Kidney tubule cell (primary cell): ENCODE measurements around the gene WDR86.
A peak's percentile ranks its signal among the peaks of the same experiment; 100 is the strongest.

ENCODE experiments used
- DNase-seq: peaks from one replicate; pipeline ENCODE4 v3.0.0-alpha.2; 2018; ENCODE audit warnings: low spot score

WDR86 gene

DNA sequence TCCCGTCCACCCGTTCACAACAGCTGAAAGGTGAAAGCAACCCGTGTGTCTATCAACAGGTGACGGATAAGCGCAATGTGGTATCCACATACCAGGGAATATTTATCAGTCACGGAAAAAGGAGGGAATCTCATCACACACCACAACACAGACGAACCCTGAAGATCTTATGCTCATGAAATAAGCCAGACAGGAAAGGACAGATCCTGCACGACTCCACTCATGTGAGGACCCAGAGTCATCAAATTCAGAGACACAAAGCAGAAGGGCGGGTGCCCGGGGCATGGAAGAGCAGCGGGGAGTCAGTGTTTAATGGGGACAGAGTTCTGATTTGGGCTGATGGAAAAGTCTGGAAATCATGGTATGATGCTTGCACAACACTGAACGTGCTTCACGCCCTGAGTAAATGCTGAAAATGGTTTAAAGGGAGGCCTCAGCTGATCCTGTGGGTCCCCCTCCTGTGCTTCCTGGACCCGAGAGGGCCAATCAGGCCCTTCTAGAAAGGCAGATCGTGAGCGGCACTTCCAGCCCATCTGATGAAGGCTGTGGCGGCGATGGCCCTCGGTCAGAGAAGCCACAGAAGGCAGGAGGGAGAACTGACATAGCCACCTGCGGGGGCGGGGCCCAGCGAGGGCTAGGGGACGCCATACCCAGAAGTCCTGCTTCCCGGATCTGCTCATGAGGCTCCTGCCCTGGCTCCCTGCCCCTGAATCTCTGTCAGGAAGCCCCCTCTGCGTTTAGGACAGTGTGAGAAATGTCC, 19.1 kb downstream of the WDR86 start:
- DNase-seq, result no peak

DNA sequence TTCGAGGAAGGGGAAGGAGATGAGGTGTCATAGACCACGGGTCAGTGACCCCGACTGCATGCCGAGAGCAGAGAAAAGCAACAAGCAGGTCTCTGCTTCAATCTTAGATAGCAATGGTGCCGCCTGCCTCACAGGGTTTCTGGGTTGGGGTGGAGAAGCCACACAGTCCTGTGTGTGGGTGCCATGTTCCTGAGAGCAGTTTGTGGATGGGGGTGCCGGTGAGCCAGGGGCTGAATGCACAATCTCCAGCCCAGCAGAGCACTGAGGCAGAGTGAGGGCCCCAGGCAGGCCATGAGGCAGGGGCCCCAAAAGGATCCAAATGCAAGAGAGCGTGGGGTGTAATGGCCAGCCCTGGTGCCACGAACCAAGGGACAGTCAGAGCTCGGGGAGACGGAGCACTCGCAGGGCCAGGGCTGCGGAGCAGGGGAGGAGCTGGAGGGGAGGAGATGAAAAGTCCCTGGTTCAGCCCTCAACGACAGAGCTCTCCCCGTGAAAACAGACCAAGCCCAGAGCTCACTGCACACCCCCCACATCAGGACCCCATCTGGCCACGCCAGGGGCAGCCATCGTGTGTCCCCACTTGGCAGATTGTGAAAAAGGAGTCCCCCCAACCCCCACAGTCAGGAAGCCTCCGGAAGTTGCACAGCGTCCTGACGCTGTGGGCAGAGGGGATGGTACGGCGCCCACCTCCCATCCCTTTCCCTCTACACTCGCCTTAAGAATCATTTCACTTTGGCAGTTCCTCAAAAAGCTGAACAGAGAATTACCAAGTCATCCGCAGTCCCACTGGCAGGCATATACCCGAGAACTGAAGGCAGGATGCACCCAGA, 19.9 kb downstream of the WDR86 start:
- no peak for DNase-seq

DNA sequence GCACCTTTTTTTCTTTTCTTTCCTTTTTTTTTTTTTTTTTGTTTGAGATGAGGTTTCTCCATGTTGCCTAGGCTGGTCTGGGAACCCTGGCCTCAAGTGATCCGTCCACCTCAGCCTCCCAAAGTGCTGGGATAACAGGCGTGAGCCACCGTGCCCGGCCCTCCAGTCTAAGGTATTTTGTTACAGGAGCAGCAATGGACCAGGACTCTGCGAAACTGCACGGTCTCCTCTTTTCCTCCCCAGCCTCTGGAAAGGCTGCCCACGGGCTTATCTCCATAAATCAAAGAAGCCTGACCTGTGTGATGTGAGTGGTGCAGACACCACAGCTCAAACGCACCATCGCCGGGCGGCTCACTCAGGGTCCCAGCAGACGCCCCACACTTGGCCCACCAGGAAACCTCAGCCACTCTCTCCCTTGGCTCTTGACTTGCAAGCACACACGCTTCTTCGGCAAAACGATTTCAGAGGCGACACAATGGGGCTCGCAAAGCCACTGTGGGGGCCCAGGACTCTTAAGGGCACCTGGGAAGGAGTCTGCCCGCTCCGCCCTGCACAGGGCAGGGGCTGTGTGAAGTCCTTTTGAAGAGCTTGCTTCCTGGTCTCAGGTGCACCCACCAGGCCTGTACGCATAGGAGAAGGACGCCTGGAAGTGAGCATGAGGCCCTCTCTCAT, 20.6 kb downstream of the WDR86 start:
- no peak for DNase-seq

DNA sequence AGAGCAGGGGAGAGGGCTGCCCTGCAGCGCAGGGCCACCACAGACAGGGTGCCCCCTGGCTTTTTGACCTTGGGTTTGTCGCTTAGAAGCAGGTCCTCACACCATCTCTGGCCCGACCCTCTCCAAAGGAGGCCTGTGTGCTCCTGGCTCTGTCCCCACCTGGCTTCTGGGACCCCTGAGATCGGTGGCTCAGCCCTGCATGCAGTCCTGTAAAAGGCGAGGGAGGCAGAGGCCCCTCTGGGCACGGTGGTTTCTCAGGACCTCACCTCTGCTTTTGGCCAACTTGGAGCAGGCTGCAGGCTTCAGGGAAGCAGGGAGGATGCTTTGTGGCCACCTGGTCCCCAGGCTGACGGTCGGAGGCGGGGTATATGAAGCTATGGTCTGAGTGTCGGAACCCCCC, 21.4 kb downstream of the WDR86 start:
- no peak for DNase-seq

DNA sequence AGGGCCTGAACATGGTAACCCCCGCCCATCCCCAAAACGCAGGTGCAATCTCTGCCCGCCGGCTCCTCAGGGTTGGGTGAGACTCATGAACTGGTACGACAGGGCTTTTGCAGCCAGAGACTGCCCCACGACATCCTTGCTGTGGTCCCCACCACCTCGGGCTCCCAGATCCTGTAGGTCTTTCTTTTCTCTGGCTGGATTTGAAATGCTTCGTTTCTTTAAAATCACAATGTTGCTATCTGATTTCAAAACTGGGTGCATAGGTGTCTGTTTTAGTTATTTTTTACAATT, 21.9 kb downstream of the WDR86 start:
- no peak for DNase-seq

DNA sequence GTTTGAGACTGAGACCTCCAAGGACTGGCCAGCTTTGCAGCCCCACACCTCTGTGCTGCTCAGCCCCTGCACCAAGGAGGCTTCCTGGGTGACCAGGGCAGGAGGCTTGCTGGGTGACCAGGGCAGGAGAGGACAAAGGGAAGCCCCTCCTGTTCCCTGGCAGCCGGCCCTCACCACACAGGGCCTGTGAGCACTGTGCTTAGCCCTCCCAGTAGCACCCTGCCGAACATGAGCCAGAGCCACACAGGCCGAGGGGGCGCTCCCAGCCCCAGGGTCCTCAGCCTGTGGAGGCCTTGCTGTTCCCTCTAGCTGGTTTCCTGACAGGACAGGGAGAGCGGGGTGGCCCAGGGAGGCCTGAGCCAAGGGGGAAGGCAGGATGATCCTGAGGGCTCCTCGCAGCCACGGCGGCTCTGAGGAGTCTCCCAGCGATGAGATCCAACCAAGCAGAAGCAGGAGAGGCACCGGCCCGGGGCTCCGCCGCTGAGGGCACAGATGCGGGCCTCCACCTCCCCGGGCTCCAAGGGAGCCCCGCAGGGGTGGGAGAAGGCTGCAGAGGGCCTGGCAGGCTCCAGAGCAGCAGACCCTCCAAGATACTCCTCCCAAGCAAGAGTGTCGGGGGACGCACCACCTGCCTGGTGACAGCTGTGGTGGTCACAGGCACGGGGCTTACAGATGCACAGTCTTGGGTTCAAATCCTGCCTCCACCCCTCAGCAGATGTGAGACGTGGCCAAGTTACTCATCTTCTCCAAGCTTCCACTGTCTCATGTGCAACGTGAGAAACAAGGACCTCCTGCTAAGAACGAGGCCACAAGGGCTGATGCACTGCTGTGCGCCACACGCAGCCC, 22.5 kb downstream of the WDR86 start:
- no peak for DNase-seq

DNA sequence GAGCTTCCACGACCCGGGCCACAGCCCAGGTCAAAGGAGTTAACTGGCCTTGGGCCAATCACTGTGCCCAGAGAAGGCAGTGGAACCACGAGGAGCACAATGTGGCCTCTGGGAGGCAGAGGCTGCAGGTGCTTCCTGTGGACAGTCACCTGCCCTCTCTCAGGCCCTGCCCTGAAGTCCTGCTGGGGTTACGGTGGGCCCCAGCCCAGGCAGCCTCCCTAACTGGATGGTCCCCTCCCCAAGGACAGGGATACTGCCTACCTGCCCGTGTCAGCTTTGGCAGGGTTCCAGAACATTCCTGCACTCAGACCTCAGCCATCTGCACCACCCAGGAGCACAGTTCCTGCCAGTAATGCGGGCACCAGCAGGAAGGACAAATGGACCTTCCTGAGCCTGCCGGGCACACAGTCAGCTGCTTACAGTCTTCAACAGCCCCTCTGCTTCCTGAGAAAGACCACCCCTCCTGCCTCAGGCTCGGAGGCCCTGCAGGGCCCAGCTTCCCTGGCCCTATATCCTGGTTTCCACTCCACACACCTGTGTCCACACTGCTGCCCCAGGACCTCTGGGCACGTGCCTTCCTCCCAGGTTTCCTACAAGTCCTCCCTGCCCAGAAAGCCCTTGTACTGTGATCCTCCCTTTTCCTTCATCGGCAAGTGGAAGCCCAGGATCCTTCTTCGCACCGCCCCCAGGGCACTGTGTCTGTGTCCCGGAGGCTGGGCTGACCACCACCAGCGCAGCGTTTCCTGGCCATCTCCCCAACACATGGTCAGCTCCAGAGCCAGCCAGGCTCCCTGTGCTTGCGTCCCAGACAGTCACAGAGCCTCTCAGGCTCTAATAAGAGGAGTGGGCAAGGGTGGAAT, 23.3 kb downstream of the WDR86 start:
- DNase-seq, result peak; percentile 59

DNA sequence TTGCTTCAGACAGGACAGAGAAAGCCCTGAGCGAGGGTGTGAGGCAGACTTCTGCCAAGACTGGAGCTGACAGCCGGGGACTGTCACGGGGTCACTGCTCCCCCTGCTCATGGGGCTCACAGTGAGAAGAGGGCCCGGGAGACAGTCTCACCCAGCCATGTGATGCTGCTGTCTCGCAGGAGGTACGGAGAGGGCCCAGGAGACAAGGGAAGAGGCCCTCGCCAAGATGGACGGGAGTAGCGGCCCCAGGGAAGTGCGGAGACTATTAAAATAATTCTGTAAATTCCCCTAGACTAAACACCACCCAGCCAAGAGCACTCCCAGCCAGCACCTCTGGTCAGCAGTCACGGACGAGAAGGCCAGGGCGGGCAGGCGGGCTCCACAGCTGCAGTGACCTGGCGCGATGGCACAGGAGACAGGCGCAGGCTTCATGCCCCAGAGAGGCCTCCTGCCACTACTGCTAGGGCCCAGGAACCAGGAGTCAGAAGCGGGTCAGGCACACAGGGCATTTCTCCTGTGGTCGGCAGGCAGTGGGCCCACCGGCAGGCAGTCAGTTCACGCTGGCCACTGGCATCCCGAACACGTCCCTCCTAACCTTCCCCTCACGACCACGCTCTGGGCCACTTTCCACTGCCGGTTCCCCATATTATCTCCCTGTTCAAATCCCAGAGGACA, 24.1 kb downstream of the WDR86 start:
- DNase-seq, result no peak

DNA sequence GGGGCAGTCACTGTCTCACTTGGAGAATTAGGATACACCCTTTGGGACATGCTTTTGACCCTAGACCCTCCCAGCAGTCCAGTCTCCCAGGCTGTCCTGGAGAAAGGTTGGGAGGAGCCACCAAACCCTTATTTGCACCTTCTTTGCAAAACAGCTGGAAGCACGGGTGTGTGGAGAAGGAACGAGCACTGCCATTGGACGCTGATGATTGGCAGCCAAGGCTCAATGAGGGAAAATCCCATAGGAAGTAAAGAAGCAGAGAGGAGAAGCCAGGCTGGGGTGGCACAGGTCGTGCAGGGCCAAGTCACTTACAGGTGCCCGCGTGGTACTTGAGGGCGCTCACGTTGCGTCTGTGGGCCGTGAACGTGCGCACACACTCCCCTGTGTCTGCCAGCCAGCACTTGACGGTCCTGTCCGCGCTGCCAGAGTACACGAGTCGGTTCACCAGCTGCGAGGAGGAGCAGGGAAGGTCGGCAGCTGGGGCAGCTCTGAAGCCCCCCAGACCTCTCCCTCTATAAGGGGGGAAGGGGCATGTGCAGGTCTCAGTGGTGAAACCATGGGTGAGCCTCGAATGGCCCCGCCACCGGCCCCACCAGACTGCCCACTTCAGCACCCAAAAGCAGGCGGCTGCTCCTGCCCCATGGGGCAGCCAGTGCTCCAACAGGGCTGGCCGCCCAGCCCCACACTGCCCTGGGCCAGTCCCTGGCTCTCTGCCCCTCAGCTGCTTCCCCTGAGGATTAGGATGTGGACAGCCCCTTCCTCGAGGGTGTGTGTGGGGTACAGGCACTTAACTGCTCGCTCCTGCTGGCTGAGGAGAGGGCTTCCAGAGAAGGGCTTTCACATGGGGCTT, 24.8 kb downstream of the WDR86 start:
- no peak for DNase-seq

DNA sequence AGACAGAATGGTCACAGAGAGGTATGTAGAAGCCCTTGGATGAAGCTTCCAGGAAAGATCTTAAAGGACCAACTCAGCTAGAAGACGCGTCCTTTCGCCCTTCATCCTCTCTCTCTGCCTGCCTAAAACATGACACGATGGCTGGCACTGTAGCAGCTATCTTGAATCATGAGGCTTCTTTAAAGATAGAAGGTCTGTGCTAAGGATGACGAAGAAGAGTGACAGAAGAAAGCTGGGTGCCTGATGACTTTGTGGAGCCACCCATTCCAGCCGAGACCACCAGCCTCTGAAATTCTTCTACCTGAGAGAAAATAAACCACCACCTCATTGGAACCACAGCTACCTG, 25.5 kb downstream of the WDR86 start:
- no peak for DNase-seq

DNA sequence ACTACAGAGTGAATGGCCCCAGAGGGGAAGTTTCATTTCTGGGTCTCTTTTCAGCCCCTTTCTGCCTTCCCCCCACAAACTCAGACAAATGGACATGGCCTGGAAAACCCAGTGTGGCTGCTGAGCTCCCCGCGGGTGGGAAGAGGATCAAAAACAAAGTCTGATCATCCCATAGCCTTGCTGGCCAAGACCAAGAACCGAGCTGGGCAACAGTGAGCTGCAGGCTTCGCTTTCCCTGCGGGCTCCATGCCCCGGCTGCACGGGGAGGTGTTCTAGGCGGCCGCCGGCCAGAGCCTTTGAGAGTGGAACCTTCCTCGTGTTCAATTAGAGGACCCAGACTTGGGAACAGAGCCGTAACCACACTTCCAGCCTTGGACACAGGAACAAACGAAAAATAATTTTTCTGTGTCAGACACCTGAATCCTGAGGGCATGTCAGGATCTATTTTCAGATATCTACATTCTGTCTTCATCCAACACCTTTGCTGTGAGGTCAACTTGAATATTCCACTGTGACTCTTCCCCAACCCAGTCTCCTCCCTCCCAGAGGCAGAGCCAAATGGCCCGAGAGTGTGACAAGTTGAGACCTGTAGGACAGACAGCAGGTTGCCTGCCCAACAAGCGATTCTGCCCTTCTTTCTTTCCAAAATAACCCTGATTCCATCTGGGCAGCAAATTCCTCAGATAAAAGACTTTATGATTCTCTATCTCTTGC, 26.0 kb downstream of the WDR86 start:
- no peak for DNase-seq

DNA sequence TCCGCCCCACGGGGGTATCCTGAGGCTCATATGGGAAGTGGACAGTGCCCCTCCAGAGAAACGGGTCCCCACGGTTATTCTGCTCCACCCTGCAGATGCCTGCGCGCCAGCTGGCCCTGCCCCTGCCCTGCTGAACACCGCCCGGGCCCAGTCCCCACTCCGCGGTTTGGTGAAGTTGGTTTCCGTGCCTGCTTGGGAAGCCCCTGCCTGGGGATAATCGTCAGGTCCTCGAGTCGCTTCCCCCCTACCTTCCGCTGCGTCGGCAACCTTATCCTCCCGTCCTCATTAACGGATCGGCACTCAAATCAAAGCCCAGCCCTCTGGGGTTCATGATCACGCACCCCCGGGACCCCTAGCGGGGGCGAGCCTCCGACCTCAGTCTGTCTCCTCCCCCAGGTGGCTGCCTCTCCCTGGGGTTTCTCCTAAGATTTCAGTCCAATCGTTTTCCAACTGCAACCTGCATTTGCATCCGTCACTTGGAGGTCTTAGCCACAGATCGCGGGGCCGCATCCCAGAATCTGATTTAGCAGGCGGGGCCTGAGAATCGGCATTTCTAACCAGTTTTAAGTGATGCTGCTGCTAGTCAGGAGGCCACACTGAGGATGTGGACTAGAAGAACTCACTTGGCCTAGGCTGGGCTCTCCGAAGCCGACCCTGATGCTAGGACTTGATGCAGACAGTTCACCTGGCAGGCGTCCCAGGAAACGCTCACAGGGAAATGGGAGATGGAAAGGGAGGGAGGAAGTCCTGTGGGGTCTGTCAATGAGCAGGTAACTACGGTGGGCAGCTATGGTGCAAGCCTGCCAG, 27.6 kb downstream of the WDR86 start:
- DNase-seq, result no peak

DNA sequence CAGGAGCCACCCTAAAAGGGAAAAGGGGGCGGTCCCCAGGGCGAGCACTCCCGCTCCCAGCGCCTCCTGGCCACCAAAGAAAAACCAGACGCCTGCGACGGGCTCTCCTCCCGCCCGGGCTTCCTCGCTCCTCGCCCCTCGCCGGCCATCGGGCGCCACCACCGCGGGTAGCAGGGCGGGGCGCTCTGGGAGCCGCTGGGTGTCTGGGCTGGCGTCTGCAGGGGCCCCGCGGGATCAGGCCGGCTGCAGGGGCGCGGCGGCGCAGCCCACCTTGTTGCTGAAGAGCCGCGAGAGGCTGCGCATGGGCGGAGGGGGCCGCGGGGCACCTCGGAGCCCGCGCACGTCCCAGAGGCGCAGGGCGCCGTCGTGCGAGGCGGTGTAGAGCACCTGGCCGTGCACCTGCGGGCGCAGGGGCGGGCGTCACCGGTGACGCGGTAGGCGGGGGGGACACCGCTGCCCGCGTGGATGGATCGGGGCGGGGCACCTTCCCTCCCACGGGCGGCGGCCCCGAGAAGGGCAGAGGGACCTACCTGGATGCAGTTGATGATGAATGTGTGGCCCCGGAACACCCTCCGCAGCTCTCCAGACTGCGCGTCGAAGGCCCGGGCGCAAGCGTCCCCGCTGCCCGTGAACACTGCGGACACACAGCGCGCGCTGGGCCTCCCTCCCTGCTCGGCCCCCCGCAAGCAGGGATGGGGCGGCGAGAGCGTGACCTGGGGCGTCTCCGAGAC, 28.3 kb downstream of the WDR86 start:
- no peak for DNase-seq

DNA sequence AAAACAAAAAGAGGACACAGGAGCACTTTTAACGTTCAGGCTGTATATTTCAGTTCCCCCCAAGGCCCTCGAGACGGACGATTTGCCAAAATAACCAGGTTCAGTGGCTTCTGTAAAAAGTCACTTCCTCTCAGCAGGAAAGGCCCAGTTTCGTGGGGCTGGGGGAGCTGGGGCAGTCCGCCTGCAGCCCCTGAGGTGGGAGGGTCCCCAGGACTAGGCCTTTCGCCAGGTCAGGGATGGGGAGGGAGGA, 28.8 kb downstream of the WDR86 start:
- DNase-seq, result no peak

DNA sequence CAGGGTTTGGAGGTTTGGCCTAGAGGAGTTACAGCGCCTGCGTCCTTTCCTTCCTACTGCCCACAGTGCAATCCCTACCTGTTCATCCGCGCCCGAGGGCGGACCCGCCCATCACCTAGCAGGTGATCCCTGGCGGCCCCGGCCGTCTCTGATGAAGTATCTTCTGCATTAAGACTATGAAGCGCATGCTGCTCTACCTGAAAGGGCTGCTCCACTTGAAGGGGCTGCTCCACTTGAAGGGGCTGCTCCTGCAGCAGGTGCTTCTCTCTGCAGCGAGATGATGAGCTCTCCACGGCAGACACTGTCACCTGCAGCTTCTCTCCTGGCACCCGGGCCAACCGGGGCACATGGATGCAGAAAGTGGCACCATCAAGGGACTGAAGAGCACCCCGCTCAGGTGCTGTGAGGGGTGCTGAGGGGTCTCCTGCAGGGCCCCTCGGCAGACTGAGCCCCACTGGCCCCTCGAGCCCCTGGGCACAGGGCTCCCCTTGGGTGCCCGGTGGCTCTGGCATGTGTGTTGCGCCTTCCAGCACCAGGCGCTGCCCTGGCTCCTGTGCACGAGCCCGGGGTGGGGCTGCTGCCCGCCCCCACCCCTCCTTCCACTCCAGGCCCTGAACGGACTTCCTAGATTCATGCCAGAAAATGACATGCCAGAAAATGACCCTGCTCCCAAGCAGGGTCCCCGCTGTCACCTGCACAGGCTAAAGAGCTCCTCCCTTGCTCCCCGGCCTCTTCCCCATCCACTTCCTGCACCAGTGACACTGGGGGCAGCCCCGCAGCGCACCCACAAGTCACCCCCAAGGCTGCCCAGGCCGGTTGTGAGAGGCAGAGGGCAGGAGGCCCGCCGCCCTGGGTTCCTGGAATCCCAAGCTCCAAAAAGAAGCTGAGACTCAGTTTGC, 29.4 kb downstream of the WDR86 start:
- no peak for DNase-seq

DNA sequence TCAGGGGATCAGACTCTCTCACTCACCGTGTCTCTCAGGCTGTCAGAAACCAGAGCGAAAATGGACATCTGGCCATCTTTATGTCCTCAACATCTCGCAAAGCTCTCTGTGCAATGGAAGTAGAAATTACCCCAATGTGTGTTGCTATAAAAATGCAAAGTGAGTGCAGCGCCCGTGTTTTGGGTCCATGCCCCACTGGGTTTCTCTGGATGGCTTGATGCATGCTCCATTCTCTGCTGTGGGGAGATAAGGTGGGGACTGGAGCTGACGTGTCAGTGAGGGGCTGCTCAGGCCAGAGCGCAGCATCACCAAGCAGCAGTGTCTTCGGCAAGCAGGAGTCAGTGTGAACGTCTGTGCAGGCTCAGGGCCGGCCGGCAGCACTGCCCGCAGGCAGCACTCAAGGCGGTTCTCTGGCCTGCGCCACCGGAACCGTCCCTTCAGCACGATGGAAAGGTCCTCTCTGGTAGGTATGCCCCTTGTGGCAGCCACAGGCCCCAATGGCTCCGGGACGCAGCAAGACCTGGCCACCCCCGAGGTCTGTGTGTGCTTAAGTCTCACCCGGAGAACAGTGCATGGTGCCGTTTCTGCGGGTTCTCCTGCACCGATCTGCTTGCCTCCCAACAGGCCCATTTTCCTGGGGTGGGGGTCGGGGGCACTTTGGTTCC, 30.2 kb downstream of the WDR86 start:
- no peak for DNase-seq

DNA sequence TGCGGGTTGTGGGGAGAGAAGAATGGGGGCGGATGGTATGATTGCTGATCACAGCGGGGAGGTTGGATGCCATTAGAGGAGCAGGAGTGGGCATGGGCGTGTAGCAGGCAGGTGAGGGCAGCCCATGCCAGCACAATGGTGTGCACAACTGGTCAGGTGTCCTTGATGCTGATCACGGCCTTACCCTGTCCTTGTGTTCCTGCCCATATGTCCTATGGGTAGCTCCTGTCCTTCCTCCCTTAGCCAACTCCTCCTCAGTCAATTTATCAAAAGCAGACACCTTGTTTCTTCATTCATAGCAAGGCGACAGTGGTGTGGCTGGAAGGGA, 30.7 kb downstream of the WDR86 start:
- DNase-seq, result no peak
